Right lobe of liver (tissue), 6 donors: ENCODE data around the gene PRPF8. TPM values are rescaled to one million over a fixed set of nuclear protein-coding genes. Genes with fewer than 3 reads are reported as not detected.

Experiments used
- ATAC-seq, 4 donors: fragments of 200-7000 bp; cut with Tn5 transposase; one replicate each; pipeline ENCODE4 v1.9.1; 2020; ENCODE audit warnings: mild to moderate bottlenecking in 4 of 4, moderate library complexity in 4 of 4
- DNase-seq, 3 donors: peaks; one replicate each; pipeline ENCODE4 v3.0.0-alpha.2; 2020
- H3K27ac ChIP-seq, 3 donors: fragments of 200-600 bp; one replicate each; pipeline ENCODE4 v1.8.0; 2022
- H3K27me3 ChIP-seq, 2 donors: fragments of 200-600 bp; one replicate each; pipeline ENCODE4 v1.8.0; 2022
- H3K36me3 ChIP-seq, 4 donors: fragments of 200-600 bp; sonication (generic) in 1 of 4; one replicate each; pipeline versions ENCODE4 v1.5.1 to v1.8.0; 2017 to 2022; ENCODE audit warnings: control low read depth in 1 of 4
- H3K4me1 ChIP-seq, 4 donors: fragments of 200-600 bp; sonication (generic) in 1 of 4; one replicate each; pipeline versions ENCODE4 v1.5.1 to v1.8.0; 2017 to 2022; ENCODE audit warnings: control low read depth in 1 of 4
- H3K4me3 ChIP-seq, 3 donors: fragments of 200-600 bp; one replicate each; pipeline ENCODE4 v1.8.0; 2022
- H3K9me3 ChIP-seq, 4 donors: fragments of 200-600 bp; sonication (generic) in 1 of 4; one replicate each; pipeline versions ENCODE4 v1.5.1 to v1.8.0; 2017 to 2022; ENCODE audit warnings: control low read depth in 1 of 4
- CTCF ChIP-seq, 4 donors: fragments of 200-600 bp in 3 of 4; fragments of 450-650 bp in 1 of 4; IDR thresholded peaks; one replicate each; pipeline versions ENCODE4 v1.5.1 to v1.8.0; 2016 to 2022; ENCODE audit warnings: antibody characterized with exemption in 4 of 4, mild to moderate bottlenecking in 2 of 4
- POLR2A ChIP-seq: fragments of 450-650 bp; IDR thresholded peaks from one replicate; pipeline ENCODE4 v1.6.1; 2017; ENCODE audit warnings: antibody characterized with exemption, mild to moderate bottlenecking
- WGBS: methylation state at CpG from one replicate; pipeline ENCODE4 v1.1.6; 2018; ENCODE audit warnings: low coverage, low lambda C conversion rate; ENCODE audit not compliant: insufficient coverage; ENCODE audit errors: missing lambda C conversion rate; 5-methylcytosine and 5-hydroxymethylcytosine counted together
- intact Hi-C, 2 donors: fragments of 100-400 bp; cut with DNase I; formaldehyde crosslinking; loops; one replicate each; pipeline versions ENCODE4 v1.11.2 to v1.14.1; 2022
- total RNA-seq, 6 experiments: library from RNA; depleted of rRNA in 2 of 6; stranded (reverse); fragments of >200 nt in 2 of 6; fragmentation: NEBNext Ultra II Directional in 3 of 6; extraction: Animal tissue kit (Norgen Biotek cat#: 25700) in 3 of 6; gene quantifications; one replicate each; pipeline versions ENCODE4 v1.1.0 to v1.2.4, GENCODE V29; 2016 to 2023
- donor health status: DM: no; HTN: yes; CAD: no.
- donor health status: DM: no; HTN: no; CAD: no.
- donor health status: DM: no; HTN: no; CAD: no.
- donor health status: DM: no; HTN: yes; CAD: no.
- donor health status: DM: no; HTN: yes; CAD: no.

The PRPF8 gene
- total RNA-seq, 6 experiments from 2014 or later: 79.3 to 116 (median 102) TPM

GRCh38 chr17:1727258-1727789 is 42.7 kb upstream of the PRPF8 start:
- DNase-seq (no peak), ATAC-seq (peak in 1 of 4 donors; percentile 13)
- Histone ChIP-seq H3K4me1 (peaks cover 0 to 33% (median 14%) of the 10 kb centered on the region in 4 donors), H3K9me3 (no peaks in the 10 kb centered on the region), H3K36me3 (peaks cover 0 to 5% (median 2%) of the 10 kb centered on the region in 4 donors), H3K4me3 (no peak overlapping the region), H3K27me3 (no peaks in the 10 kb centered on the region), H3K27ac (no peak overlapping the region)
- intact Hi-C loops: loop anchor here (5.0 kb wide), 2 partner anchors 45 to 55 kb away; no protein-coding TSS in a partner anchor
- 60% methylated on average over 1 of the region's 21 CpGs for WGBS
- TF ChIP-seq CTCF (IDR thresholded peaks at IDR 0.05) (no peak), POLR2A (no peak)

- peaks cover 0 to 5% (median under 1%) of the 10 kb centered on the region in 4 donors for H3K36me3 ChIP-seq
- no peak for TF ChIP-seq POLR2A
- TF ChIP-seq CTCF (IDR thresholded peaks at IDR 0.05): no peak
- H3K9me3 ChIP-seq: no peaks in the 10 kb centered on the region
- no peaks in the 10 kb centered on the region for H3K27me3 ChIP-seq
- 25% methylated on average over 6 of the region's 18 CpGs for WGBS
- H3K4me1 ChIP-seq: peaks cover 0 to 33% (median 14%) of the 10 kb centered on the region in 4 donors
- H3K4me3 ChIP-seq: no peak overlapping the region
- intact Hi-C loops: loop anchor here (5.0 kb wide), 2 partner anchors 46 to 56 kb away; no protein-coding TSS in a partner anchor
- no peak for ATAC-seq
- no peak for DNase-seq
- no peak overlapping the region for H3K27ac ChIP-seq
Observed at GRCh38 chr17:1726626-1727257, 42.1 kb upstream of the PRPF8 start.

- H3K27me3 ChIP-seq: no peaks in the 10 kb centered on the region
- ATAC-seq: no peak
- peak overlapping the region in 1 of 3 donors; percentile 74 for H3K27ac ChIP-seq
- peaks cover 0 to 33% (median 14%) of the 10 kb centered on the region in 4 donors for H3K4me1 ChIP-seq
- no peaks in the 10 kb centered on the region for H3K9me3 ChIP-seq
- 85% methylated on average over 20 of the region's 54 CpGs for WGBS
- peaks cover 0 to 5% (median 0%) of the 10 kb centered on the region in 4 donors for H3K36me3 ChIP-seq
- DNase-seq: no peak
- intact Hi-C loops: loop anchor here (5.0 kb wide), 2 partner anchors 46 to 56 kb away; no protein-coding TSS in a partner anchor
- H3K4me3 ChIP-seq: peak overlapping the region; percentile 75 to 90 (median 82)
- TF ChIP-seq POLR2A (no peak), CTCF (IDR thresholded peaks at IDR 0.05) (no peak)
Observed at GRCh38 chr17:1725642-1726511, 41.2 kb upstream of the PRPF8 start.

- no peak for TF ChIP-seq POLR2A
- TF ChIP-seq CTCF (IDR thresholded peaks at IDR 0.05): peak in 1 of 4 donors; percentile 24
- peaks cover 0 to 39% (median 14%) of the 10 kb centered on the region in 4 donors for H3K4me1 ChIP-seq
- DNase-seq (peak in 2 of 3 donors; percentile 61 to 75), ATAC-seq (peak; percentile 25 to 68 (median 52))
- H3K9me3 ChIP-seq: no peaks in the 10 kb centered on the region
- H3K27ac ChIP-seq: peak overlapping the region; percentile 66 to 85 (median 74)
- H3K36me3 ChIP-seq: peaks cover 0 to 5% (median 0%) of the 10 kb centered on the region in 4 donors
- intact Hi-C loops: loop anchor here (5.0 kb wide), 2 partner anchors 47 to 57 kb away; no protein-coding TSS in a partner anchor
- peak overlapping the region; percentile 75 to 90 (median 82) for H3K4me3 ChIP-seq
- WGBS: no CpG with 5 or more reads among the region's 51 CpGs
- no peaks in the 10 kb centered on the region for H3K27me3 ChIP-seq
Observed at GRCh38 chr17:1724869-1725641, 40.4 kb upstream of the PRPF8 start.
